ENCODE measurements around the gene DOCK1. TPM values are rescaled to one million over a fixed set of nuclear protein-coding genes. Genes with fewer than 3 reads are reported as not detected.
A peak's percentile ranks its signal among the peaks of the same experiment; 100 is the strongest.

DOCK1 gene
- total RNA-seq, 4 donors from 2014 or later: 60.6 to 136 (median 92.7) TPM

DNA sequence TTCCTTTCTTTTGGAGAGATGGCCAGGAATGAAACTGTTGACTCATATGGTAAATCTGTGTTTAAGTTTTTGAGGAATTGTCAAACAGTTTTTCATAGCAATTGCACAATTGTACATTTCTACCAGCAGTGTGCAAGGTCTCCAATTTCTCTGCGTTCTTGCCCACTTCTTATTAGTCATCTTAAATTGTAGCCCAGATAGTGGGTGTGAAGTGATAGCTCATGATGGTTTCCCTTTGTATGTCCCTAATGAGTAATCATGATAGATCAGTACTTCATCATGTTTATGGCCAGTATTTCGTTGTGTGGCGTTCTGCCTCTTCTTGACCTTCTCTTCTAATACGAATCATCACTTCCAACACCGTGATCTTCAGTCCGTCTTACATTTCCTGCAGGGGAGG lies 136.3 kb downstream of the DOCK1 start:
- H3K36me3 ChIP-seq: peaks cover 83% of the 10 kb centered on the region
- 64% methylated on average over 6 of the region's 6 CpGs for WGBS
- TF ChIP-seq, protein P1, sequence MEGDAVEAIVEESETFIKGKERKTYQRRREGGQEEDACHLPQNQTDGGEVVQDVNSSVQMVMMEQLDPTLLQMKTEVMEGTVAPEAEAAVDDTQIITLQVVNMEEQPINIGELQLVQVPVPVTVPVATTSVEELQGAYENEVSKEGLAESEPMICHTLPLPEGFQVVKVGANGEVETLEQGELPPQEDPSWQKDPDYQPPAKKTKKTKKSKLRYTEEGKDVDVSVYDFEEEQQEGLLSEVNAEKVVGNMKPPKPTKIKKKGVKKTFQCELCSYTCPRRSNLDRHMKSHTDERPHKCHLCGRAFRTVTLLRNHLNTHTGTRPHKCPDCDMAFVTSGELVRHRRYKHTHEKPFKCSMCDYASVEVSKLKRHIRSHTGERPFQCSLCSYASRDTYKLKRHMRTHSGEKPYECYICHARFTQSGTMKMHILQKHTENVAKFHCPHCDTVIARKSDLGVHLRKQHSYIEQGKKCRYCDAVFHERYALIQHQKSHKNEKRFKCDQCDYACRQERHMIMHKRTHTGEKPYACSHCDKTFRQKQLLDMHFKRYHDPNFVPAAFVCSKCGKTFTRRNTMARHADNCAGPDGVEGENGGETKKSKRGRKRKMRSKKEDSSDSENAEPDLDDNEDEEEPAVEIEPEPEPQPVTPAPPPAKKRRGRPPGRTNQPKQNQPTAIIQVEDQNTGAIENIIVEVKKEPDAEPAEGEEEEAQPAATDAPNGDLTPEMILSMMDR (IDR thresholded peaks at IDR 0.05): no peak
- TF ChIP-seq EP300 (IDR thresholded peaks at IDR 0.05): no peak
- TF ChIP-seq POLR2AphosphoS5 (IDR thresholded peaks at IDR 0.05): no peak
- no peak for TF ChIP-seq POLR2A (IDR thresholded peaks at IDR 0.05)

DNA sequence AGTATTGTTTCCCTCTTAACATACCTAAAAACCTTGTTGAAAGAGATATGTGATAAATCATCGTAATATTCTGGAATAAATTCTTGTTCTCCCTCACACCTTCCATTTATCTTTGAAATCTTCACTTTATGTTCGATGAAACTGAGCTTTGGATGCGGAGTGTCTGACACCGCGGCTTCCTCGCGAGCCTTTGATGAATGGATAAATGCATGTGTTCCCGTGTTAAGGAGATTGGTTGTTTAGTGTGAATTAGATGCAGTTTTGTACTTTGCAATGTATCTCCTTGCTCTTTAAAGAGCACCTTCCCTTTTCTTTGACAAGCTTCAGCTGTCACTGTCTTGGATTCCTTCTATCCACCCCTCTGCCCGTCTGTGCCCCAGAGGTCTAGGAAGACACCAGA lies 138.1 kb downstream of the DOCK1 start:
- Histone ChIP-seq H3K9me3 (no peaks in the 10 kb centered on the region), H3K4me3 (no peak overlapping the region), H3K27me3 (no peaks in the 10 kb centered on the region), H3K36me3 (peaks cover 66% of the 10 kb centered on the region), H3K27ac (no peak overlapping the region), H3K4me1 (peaks cover 13% of the 10 kb centered on the region)
- WGBS: 88% methylated on average over 9 of the region's 9 CpGs
- no peak for DNase-seq (ENCODE audit: low spot score in 2 of 2)
- TF ChIP-seq, protein P1 (IDR thresholded peaks at IDR 0.05): no peak
- TF ChIP-seq EP300 (IDR thresholded peaks at IDR 0.05): no peak
- TF ChIP-seq POLR2AphosphoS5 (IDR thresholded peaks at IDR 0.05): no peak
- no peak for TF ChIP-seq POLR2A (IDR thresholded peaks at IDR 0.05)

More for the DNA sequence above, 136.3 kb downstream of the DOCK1 start:
- H3K27ac ChIP-seq: no peak overlapping the region
- no peaks in the 10 kb centered on the region for H3K27me3 ChIP-seq
- no peaks in the 10 kb centered on the region for H3K9me3 ChIP-seq
- no peak overlapping the region for H3K4me3 ChIP-seq
- no peak for DNase-seq (ENCODE audit: low spot score in 2 of 2)
- H3K4me1 ChIP-seq: peaks cover 13% of the 10 kb centered on the region

DNA sequence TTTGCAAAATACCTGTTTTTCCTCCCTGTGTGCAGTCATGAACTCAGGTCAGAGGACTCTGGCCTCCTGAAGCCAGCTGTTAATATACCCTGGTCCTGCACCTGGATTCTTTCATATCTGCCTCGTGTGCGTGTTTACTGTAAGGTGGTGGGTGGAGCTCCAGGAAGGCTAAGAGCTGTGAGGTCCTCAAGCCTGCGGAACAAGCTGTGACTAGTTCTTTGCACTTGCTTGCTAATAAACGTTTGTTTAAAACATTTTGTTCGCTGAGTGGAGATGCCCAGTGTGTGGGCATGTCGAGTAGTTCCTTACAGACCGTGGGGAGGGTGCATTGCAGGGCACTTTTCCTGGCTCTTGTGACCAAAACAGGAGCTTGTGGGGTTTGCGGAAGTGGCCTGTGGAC lies 139.0 kb downstream of the DOCK1 start:
- WGBS: 50% methylated on average over 8 of the region's 8 CpGs
- no peaks in the 10 kb centered on the region for H3K27me3 ChIP-seq
- H3K27ac ChIP-seq: peak overlapping the region; percentile 62
- peaks cover 13% of the 10 kb centered on the region for H3K4me1 ChIP-seq
- peaks cover 57% of the 10 kb centered on the region for H3K36me3 ChIP-seq
- no peak overlapping the region for H3K4me3 ChIP-seq
- no peaks in the 10 kb centered on the region for H3K9me3 ChIP-seq
- TF ChIP-seq, protein P1 (IDR thresholded peaks at IDR 0.05): no peak
- no peak for TF ChIP-seq EP300 (IDR thresholded peaks at IDR 0.05)
- TF ChIP-seq POLR2A (IDR thresholded peaks at IDR 0.05): no peak
- TF ChIP-seq POLR2AphosphoS5 (IDR thresholded peaks at IDR 0.05): no peak
- DNase-seq (ENCODE audit: low spot score in 2 of 2): no peak

DNA sequence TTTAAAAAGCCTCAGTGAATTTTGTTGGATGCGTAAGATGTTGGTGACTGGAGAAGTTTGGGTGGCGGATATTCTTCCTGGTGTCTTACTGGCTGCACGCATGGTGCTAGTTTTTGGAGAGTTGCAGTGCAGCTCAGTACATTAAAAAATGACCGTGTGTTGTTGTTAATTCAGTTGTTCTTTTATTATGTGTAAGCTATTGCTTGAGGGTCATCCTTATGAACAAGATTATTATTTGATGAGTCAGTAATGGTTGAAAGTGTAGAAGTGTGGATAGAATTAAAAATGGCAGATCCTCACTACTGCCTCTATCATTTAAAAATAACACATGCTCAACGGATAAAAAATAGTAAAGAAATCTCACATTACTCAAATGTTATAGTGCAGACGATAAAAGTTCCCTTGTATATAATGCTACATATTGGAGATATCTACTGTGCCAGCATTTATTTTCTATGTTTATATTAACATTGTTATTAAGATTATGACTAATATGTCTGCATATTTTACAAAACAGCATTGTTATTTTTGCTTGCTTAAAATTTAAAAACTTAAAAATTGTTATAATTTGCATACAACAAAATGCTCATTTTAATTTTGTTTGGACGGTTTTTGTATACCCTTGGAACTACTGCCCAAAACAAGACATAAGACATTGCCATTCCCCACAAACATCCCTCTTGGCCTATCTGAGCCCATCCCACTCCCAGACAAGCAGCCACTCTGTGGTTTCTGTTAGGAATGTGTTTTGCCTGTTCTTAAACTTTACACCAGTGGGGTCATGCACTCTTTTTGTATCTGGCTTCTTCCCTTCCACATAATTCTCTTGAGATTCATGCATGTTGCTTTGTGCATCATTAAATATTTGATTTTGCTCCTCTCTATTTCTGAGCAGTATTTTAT lies 142.0 kb downstream of the DOCK1 start:
- H3K4me1 ChIP-seq: peaks cover 13% of the 10 kb centered on the region
- 88% methylated on average over 7 of the region's 7 CpGs for WGBS

DNA sequence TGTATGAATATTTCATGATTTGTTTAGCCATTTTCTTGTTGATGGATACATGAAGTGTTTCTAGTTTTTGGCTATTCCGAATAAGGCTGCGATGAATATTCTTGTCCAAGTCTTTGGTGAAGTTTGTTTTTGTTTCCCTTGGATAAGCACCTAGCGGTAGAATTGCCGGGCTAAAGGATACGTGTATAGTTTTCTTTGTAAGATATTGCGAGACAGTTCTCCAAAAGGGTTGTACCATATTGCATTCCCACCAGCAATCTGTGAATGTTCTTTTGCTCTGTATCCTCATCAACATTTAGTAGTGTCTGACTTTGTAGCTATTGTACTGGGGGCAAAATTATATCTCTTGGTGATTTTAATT lies 142.6 kb downstream of the DOCK1 start:
- TF ChIP-seq, protein P1 (IDR thresholded peaks at IDR 0.05): no peak
- TF ChIP-seq EP300 (IDR thresholded peaks at IDR 0.05) (no peak), POLR2AphosphoS5 (IDR thresholded peaks at IDR 0.05) (no peak), POLR2A (IDR thresholded peaks at IDR 0.05) (no peak)
- Histone ChIP-seq H3K4me3 (no peak overlapping the region), H3K36me3 (peaks cover 31% of the 10 kb centered on the region), H3K27me3 (no peaks in the 10 kb centered on the region), H3K4me1 (peaks cover 13% of the 10 kb centered on the region), H3K9me3 (no peaks in the 10 kb centered on the region), H3K27ac (no peak overlapping the region)
- 76% methylated on average over 6 of the region's 6 CpGs for WGBS
- no peak for DNase-seq (ENCODE audit: low spot score in 2 of 2)

More for the DNA sequence above, 142.0 kb downstream of the DOCK1 start:
- no peak for DNase-seq (ENCODE audit: low spot score in 2 of 2)
- Histone ChIP-seq H3K27ac (no peak overlapping the region), H3K9me3 (no peaks in the 10 kb centered on the region), H3K4me3 (no peak overlapping the region), H3K27me3 (no peaks in the 10 kb centered on the region), H3K36me3 (peaks cover 33% of the 10 kb centered on the region)
- TF ChIP-seq POLR2A (IDR thresholded peaks at IDR 0.05): no peak
- TF ChIP-seq POLR2AphosphoS5 (IDR thresholded peaks at IDR 0.05): no peak
- no peak for TF ChIP-seq EP300 (IDR thresholded peaks at IDR 0.05)
- TF ChIP-seq, protein P1 (IDR thresholded peaks at IDR 0.05): no peak
